Mesenchymal stem cell (in vitro differentiated cells and primary cell): ENCODE results near the gene MYO5B.

Experiments
- DNase-seq: peaks from one replicate; pipeline ENCODE4 v3.0.0-alpha.2; 2013
- H2AFZ ChIP-seq: one replicate; pipeline ENCODE4 v1.6.1; 2013; ENCODE audit warnings: low read depth, mild to moderate bottlenecking, control low read depth, inconsistent platforms, low read length, moderate library complexity
- H2AK5ac ChIP-seq: 2 replicates; pipeline ENCODE4 v1.6.1; 2013; ENCODE audit warnings: low read length, moderate library complexity, mild to moderate bottlenecking, inconsistent platforms; ENCODE audit not compliant: severe bottlenecking
- H2BK120ac ChIP-seq: one replicate; pipeline ENCODE4 v1.6.1; 2013; ENCODE audit warnings: low read depth, mild to moderate bottlenecking, inconsistent platforms, low read length, moderate library complexity
- H2BK12ac ChIP-seq, 2 experiments: one replicate each; pipeline ENCODE4 v1.6.1; 2013; ENCODE audit warnings: inconsistent platforms in 2 of 2, low read length in 2 of 2, mild to moderate bottlenecking in 2 of 2, moderate library complexity in 2 of 2, control low read depth in 1 of 2
- H2BK15ac ChIP-seq: one replicate; pipeline ENCODE4 v1.6.1; 2013; ENCODE audit warnings: mild to moderate bottlenecking, low read depth, inconsistent platforms; ENCODE audit not compliant: poor library complexity, severe bottlenecking
- H2BK5ac ChIP-seq: 2 replicates; pipeline ENCODE4 v1.6.1; 2013; ENCODE audit warnings: low read depth, mild to moderate bottlenecking, low read length, control low read depth, inconsistent platforms; ENCODE audit not compliant: poor library complexity, severe bottlenecking
- H3K14ac ChIP-seq, 2 experiments: one replicate each; pipeline ENCODE4 v1.6.1; 2013; ENCODE audit warnings: inconsistent platforms in 2 of 2, low read length in 2 of 2, control low read depth in 1 of 2, mild to moderate bottlenecking in 1 of 2, moderate library complexity in 1 of 2
- H3K18ac ChIP-seq, 2 experiments: one replicate each; pipeline ENCODE4 v1.6.1; 2013; ENCODE audit warnings: inconsistent platforms in 2 of 2, low read length in 2 of 2, control low read depth in 1 of 2, low read depth in 1 of 2, mild to moderate bottlenecking in 1 of 2
- H3K23ac ChIP-seq, 2 experiments: one replicate each; pipeline ENCODE4 v1.6.1; 2013; ENCODE audit warnings: inconsistent platforms in 2 of 2, low read length in 2 of 2, mild to moderate bottlenecking in 2 of 2, moderate library complexity in 2 of 2, control low read depth in 1 of 2
- H3K27ac ChIP-seq: 2 replicates; pipeline ENCODE4 v1.5.1; 2013; ENCODE audit warnings: mild to moderate bottlenecking, moderate library complexity, low read length, control low read depth, inconsistent platforms; ENCODE audit not compliant: poor library complexity, severe bottlenecking
- H3K27me3 ChIP-seq, 2 experiments: 2 replicates each; pipeline versions ENCODE4 v1.6.1 to v1.7.0; 2013; ENCODE audit warnings: low read length in 2 of 2, mild to moderate bottlenecking in 2 of 2, moderate library complexity in 2 of 2, control low read depth in 1 of 2, inconsistent platforms in 1 of 2; ENCODE audit not compliant: control insufficient read depth in 1 of 2, insufficient read depth in 1 of 2
- H3K36me3 ChIP-seq, 2 experiments: 2 replicates each; pipeline versions ENCODE4 v1.6.1 to v1.7.0; 2013; ENCODE audit warnings: low read length in 2 of 2, control low read depth in 1 of 2, inconsistent platforms in 1 of 2, low read depth in 1 of 2, mild to moderate bottlenecking in 1 of 2; ENCODE audit not compliant: insufficient read depth in 2 of 2, control insufficient read depth in 1 of 2
- H3K4ac ChIP-seq, 2 experiments: one replicate each; pipeline ENCODE4 v1.6.1; 2013; ENCODE audit warnings: inconsistent platforms in 2 of 2, low read length in 2 of 2, mild to moderate bottlenecking in 2 of 2, moderate library complexity in 2 of 2, control low read depth in 1 of 2, low read depth in 1 of 2
- H3K4me1 ChIP-seq: 2 replicates; pipeline ENCODE4 v1.6.1; 2013; ENCODE audit warnings: low read depth, low read length, control low read depth; ENCODE audit not compliant: control insufficient read depth, insufficient read depth
- H3K4me2 ChIP-seq: 2 replicates; pipeline ENCODE4 v1.6.1; 2013; ENCODE audit warnings: low read length, mild to moderate bottlenecking, inconsistent platforms; ENCODE audit not compliant: poor library complexity, severe bottlenecking
- H3K4me3 ChIP-seq, 2 experiments: 2 replicates each; pipeline versions ENCODE4 v1.5.1 to v1.7.0; 2013; ENCODE audit warnings: low read length in 2 of 2, mild to moderate bottlenecking in 2 of 2, control low read depth in 1 of 2, low read depth in 1 of 2; ENCODE audit not compliant: insufficient read depth in 1 of 2
- H3K79me1 ChIP-seq: replicated peaks from 2 replicates; pipeline ENCODE4 v1.6.1; 2013; ENCODE audit warnings: mild to moderate bottlenecking, control low read depth, low read length, inconsistent platforms; ENCODE audit not compliant: poor library complexity, severe bottlenecking
- H3K9ac ChIP-seq: 2 replicates; pipeline ENCODE4 v1.7.0; 2013; ENCODE audit warnings: mild to moderate bottlenecking, low read length, moderate library complexity
- H3K9me3 ChIP-seq: 2 replicates; pipeline ENCODE4 v1.7.0; 2013; ENCODE audit warnings: mild to moderate bottlenecking, low read length; ENCODE audit not compliant: control insufficient read depth
- H4K8ac ChIP-seq: one replicate; pipeline ENCODE4 v1.6.1; 2013; ENCODE audit warnings: inconsistent platforms, mild to moderate bottlenecking, low read length, moderate library complexity
- H4K91ac ChIP-seq: one replicate; pipeline ENCODE4 v1.6.1; 2013; ENCODE audit warnings: mild to moderate bottlenecking, low read length, inconsistent platforms
- WGBS: methylation state at CpG from one replicate; pipeline ENCODE4 v1.1.7; 2013; ENCODE audit warnings: mixed read lengths; 5-methylcytosine and 5-hydroxymethylcytosine counted together

Gene MYO5B

DNA sequence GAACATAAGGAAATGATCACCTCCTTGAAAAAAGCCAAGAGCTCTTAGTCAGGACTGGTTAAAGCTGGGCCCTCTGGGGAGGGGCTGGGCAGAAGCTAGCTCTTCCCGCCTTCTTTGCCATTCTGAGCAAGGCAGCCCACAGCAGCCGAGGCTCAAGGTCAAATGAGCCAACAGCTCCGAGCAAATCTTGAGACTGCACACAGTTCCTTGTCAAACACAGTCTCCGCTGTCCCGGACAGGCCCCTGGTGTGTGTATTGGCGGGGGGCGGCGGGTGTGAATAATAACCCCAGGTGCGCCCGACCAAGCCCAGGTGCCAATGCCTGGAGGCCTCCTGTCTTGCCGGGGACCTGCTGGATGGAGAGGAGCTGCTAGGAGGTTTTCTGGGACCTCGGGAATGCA lies 335.2 kb downstream of the MYO5B start:
- H3K9me3 ChIP-seq, result no peaks in the 10 kb centered on the region
- peak overlapping the region; percentile 20 for H2AFZ ChIP-seq
- H3K9ac ChIP-seq, result peak overlapping the region; percentile 48
- no peak for DNase-seq
- no peak overlapping the region for H2BK15ac ChIP-seq
- no peak overlapping the region for H3K23ac ChIP-seq
- peaks cover 0 to 10% of the 10 kb centered on the region in 2 experiments for H3K27me3 ChIP-seq
- H3K4ac ChIP-seq, result no peak overlapping the region
- H3K27ac ChIP-seq, result no peak overlapping the region
- H3K79me1 ChIP-seq, result no peaks in the 10 kb centered on the region
- no peak overlapping the region for H2BK120ac ChIP-seq
- H4K91ac ChIP-seq, result no peak overlapping the region
- peaks cover 14% of the 10 kb centered on the region for H3K4me1 ChIP-seq
- H3K4me2 ChIP-seq, result no peak overlapping the region
- WGBS, result 85% methylated on average over 10 of the region's 12 CpGs
- H3K14ac ChIP-seq, result no peak overlapping the region
- H3K36me3 ChIP-seq, result no peaks in the 10 kb centered on the region
- peak overlapping the region; percentile 10 for H2AK5ac ChIP-seq
- H4K8ac ChIP-seq, result no peak overlapping the region
- no peak overlapping the region for H2BK12ac ChIP-seq
- H3K4me3 ChIP-seq, result no peak overlapping the region
- H2BK5ac ChIP-seq, result no peak overlapping the region
- H3K18ac ChIP-seq, result no peak overlapping the region

DNA sequence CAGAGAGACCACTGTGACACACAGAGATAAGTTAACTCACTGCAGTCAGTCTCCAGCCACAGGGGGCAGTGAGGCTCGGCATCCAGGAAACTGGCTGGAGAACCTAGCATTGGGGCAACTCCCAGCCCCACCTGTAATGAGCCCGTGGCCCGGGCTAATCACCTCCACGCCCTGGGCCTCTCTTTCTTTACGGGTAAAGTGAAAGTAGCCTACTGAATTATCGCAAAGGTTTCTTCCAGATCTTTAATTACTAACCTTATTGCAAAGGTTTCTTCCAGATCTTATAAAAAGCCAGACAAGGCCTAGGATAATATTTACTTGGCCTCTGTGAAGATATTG lies 336.0 kb downstream of the MYO5B start:
- no peak overlapping the region for H3K27ac ChIP-seq
- H4K8ac ChIP-seq, result peak overlapping the region; percentile 66
- no peak overlapping the region for H2AFZ ChIP-seq
- H3K23ac ChIP-seq, result no peak overlapping the region
- no peak overlapping the region for H2BK120ac ChIP-seq
- H3K14ac ChIP-seq, result no peak overlapping the region
- no peak overlapping the region for H3K4me3 ChIP-seq
- H3K4ac ChIP-seq, result no peak overlapping the region
- H2BK12ac ChIP-seq, result no peak overlapping the region
- peak overlapping the region; percentile 48 for H3K9ac ChIP-seq
- no peak overlapping the region for H2AK5ac ChIP-seq
- WGBS, result 72% methylated on average over 5 of the region's 6 CpGs
- no peak overlapping the region for H2BK5ac ChIP-seq
- DNase-seq, result no peak
- H3K18ac ChIP-seq, result no peak overlapping the region
- H2BK15ac ChIP-seq, result no peak overlapping the region
- H3K79me1 ChIP-seq, result no peaks in the 10 kb centered on the region
- no peaks in the 10 kb centered on the region for H3K9me3 ChIP-seq
- no peak overlapping the region for H3K4me2 ChIP-seq
- H3K4me1 ChIP-seq, result peaks cover 15% of the 10 kb centered on the region
- H3K36me3 ChIP-seq, result no peaks in the 10 kb centered on the region
- H3K27me3 ChIP-seq, result peaks cover 0 to 10% of the 10 kb centered on the region in 2 experiments
- no peak overlapping the region for H4K91ac ChIP-seq

- WGBS, result 48% methylated on average over 10 of the region's 11 CpGs
Measured at GRCh38 chr18:49858309-49859020, 336.5 kb downstream of the MYO5B start.

DNA sequence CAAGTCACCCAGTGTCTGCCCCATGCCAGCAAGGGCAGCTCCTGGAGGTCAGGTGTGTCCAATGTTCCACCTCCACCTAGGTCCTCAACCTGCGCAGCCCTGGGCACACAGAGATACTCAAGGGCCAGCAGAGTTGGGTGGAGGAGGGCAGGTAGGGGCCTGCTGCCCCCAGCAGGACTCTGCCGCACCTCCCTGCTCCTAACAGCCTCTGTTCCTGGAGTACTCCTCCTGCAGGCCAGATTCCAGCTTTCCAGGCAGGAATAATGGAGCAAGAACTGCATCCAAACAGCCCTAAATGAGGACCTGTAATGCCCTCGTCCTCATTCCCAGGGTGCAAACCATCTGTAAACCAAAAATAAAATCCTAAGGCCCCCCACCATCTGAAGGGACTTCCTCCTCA lies 337.2 kb downstream of the MYO5B start:
- H4K8ac ChIP-seq, result no peak overlapping the region
- no peaks in the 10 kb centered on the region for H3K79me1 ChIP-seq
- 86% methylated on average over 3 of the region's 3 CpGs for WGBS
- H3K36me3 ChIP-seq, result no peaks in the 10 kb centered on the region
- no peak overlapping the region for H2AFZ ChIP-seq
- no peak overlapping the region for H2BK15ac ChIP-seq
- no peak overlapping the region for H3K18ac ChIP-seq
- H2BK120ac ChIP-seq, result no peak overlapping the region
- H4K91ac ChIP-seq, result peak overlapping the region; percentile 6
- H3K4me3 ChIP-seq, result no peak overlapping the region
- H3K27me3 ChIP-seq, result peaks cover 0 to 6% of the 10 kb centered on the region in 2 experiments
- no peak overlapping the region for H3K9ac ChIP-seq
- no peak overlapping the region for H2BK5ac ChIP-seq
- no peak for DNase-seq
- H2AK5ac ChIP-seq, result peak overlapping the region; percentile 58
- no peak overlapping the region for H3K23ac ChIP-seq
- no peaks in the 10 kb centered on the region for H3K9me3 ChIP-seq
- H3K4ac ChIP-seq, result no peak overlapping the region
- H3K27ac ChIP-seq, result no peak overlapping the region
- H3K4me2 ChIP-seq, result no peak overlapping the region
- H3K14ac ChIP-seq, result no peak overlapping the region
- H2BK12ac ChIP-seq, result no peak overlapping the region
- peaks cover 15% of the 10 kb centered on the region for H3K4me1 ChIP-seq

More at GRCh38 chr18:49858309-49859020, 336.5 kb downstream of the MYO5B start:
- peak overlapping the region; percentile 48 for H3K9ac ChIP-seq
- peaks cover 0 to 10% of the 10 kb centered on the region in 2 experiments for H3K27me3 ChIP-seq
- no peak overlapping the region for H2BK120ac ChIP-seq
- peak overlapping the region; percentile 47 for H2BK5ac ChIP-seq
- no peaks in the 10 kb centered on the region for H3K9me3 ChIP-seq
- no peak overlapping the region for H3K23ac ChIP-seq
- no peak overlapping the region for H3K14ac ChIP-seq
- H2AFZ ChIP-seq, result peak overlapping the region; percentile 10
- peak overlapping the region; percentile 56 for H3K27ac ChIP-seq
- no peak overlapping the region for H4K91ac ChIP-seq
- no peaks in the 10 kb centered on the region for H3K36me3 ChIP-seq
- H2BK15ac ChIP-seq, result peak overlapping the region; percentile 45
- peak; percentile 77 for DNase-seq
- H3K18ac ChIP-seq, result no peak overlapping the region
- no peak overlapping the region for H3K4ac ChIP-seq
- no peak overlapping the region for H2BK12ac ChIP-seq
- peak overlapping the region; percentile 50 for H3K4me2 ChIP-seq
- H3K4me3 ChIP-seq, result no peak overlapping the region
- H3K79me1 ChIP-seq, result no peaks in the 10 kb centered on the region
- H3K4me1 ChIP-seq, result peaks cover 15% of the 10 kb centered on the region
- no peak overlapping the region for H2AK5ac ChIP-seq
- peak overlapping the region; percentile 86 for H4K8ac ChIP-seq
